Neutrophil (primary cell): ENCODE measurements around the gene LRP10.

ENCODE experiments used
- H3K27ac ChIP-seq: fragments of 200-600 bp; sonication (generic); 2 replicates; pipeline ENCODE4 v1.5.1; 2016; ENCODE audit warnings: mild to moderate bottlenecking, moderate library complexity
- H3K27me3 ChIP-seq: fragments of 200-600 bp; sonication (generic); 2 replicates; pipeline ENCODE4 v1.6.0; 2016; ENCODE audit warnings: mild to moderate bottlenecking
- H3K36me3 ChIP-seq: fragments of 200-600 bp; sonication (generic); 2 replicates; pipeline ENCODE4 v1.5.1; 2017
- H3K4me1 ChIP-seq, 2 experiments: fragments of 200-600 bp in 1 of 2; sonication (generic) in 1 of 2; 1 replicate in 1 of 2; 2 replicates in 1 of 2; pipeline versions ENCODE4 v1.5.1 to v1.6.1; 2013 to 2016; ENCODE audit warnings: low read depth in 1 of 2, low read length in 1 of 2, mild to moderate bottlenecking in 1 of 2, moderate library complexity in 1 of 2; ENCODE audit not compliant: control insufficient read depth in 1 of 2, insufficient read depth in 1 of 2
- H3K4me3 ChIP-seq, 2 experiments: fragments of 200-600 bp in 1 of 2; sonication (generic) in 1 of 2; 1 replicate in 1 of 2; 2 replicates in 1 of 2; pipeline ENCODE4 v1.5.1; 2013 to 2016; ENCODE audit warnings: low read depth in 1 of 2, low read length in 1 of 2, mild to moderate bottlenecking in 1 of 2, moderate library complexity in 1 of 2
- H3K9me3 ChIP-seq: fragments of 200-600 bp; sonication (generic); 2 replicates; pipeline ENCODE4 v1.5.1; 2016
- TF ChIP-seq, protein P1 (sequence below): fragments of 200-600 bp; sonication (generic); IDR thresholded peaks from 2 replicates; pipeline ENCODE4 v1.5.1; 2016; ENCODE audit warnings: antibody characterized with exemption

The LRP10 gene

GRCh38 chr14:22829661-22830442 is 41.7 kb upstream of the LRP10 start, which contains the start of gene MRPL52:
Gene MRPL52, plus strand, starts transcription at chr14:22829887. Its CDS starts 26 bp downstream, at chr14:22829913.
- Histone ChIP-seq H3K27ac (peak within 1 kb of the TSS; percentile 87), H3K9me3 (no peaks in the 10 kb centered on the region), H3K4me3 (peak within 1 kb of the TSS; percentile 75 to 81), H3K36me3 (peaks cover 18% of the 10 kb centered on the region), H3K4me1 (peaks cover 15 to 17% of the 10 kb centered on the region in 2 experiments), H3K27me3 (peaks cover under 1% of the 10 kb centered on the region)
- TF ChIP-seq, protein P1, sequence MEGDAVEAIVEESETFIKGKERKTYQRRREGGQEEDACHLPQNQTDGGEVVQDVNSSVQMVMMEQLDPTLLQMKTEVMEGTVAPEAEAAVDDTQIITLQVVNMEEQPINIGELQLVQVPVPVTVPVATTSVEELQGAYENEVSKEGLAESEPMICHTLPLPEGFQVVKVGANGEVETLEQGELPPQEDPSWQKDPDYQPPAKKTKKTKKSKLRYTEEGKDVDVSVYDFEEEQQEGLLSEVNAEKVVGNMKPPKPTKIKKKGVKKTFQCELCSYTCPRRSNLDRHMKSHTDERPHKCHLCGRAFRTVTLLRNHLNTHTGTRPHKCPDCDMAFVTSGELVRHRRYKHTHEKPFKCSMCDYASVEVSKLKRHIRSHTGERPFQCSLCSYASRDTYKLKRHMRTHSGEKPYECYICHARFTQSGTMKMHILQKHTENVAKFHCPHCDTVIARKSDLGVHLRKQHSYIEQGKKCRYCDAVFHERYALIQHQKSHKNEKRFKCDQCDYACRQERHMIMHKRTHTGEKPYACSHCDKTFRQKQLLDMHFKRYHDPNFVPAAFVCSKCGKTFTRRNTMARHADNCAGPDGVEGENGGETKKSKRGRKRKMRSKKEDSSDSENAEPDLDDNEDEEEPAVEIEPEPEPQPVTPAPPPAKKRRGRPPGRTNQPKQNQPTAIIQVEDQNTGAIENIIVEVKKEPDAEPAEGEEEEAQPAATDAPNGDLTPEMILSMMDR = peak; percentile 61

DNA sequence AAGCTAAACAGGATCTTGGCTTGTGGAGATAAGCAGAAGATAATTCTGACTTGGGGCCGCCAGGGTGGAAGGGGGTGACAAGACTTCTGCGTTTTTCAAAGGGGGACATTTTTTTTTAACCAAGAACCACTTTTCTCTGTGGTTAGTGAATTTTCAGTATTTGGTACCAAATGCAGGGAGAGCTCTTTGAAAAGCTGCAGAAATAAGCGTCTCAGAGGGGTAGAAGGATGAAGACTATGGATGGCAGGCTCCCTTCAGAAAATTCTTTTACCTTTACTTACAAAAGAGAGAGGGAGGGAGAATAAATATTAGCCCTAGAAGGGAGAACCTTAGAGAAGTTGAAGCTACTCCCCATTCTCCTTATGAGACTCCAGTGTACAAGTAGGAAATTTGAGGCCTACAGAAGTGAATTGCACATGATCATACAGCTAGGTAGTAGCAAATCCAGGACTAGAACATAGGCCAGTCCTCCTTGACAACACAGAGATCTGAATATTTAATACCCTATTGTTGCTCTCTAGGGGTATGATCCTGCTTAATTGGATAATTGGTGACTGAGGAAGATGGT is 41.0 kb upstream of the LRP10 start:
- H3K27ac ChIP-seq = peak overlapping the region; percentile 87
- no peaks in the 10 kb centered on the region for H3K9me3 ChIP-seq
- peaks cover 12 to 15% of the 10 kb centered on the region in 2 experiments for H3K4me1 ChIP-seq
- H3K36me3 ChIP-seq = peaks cover 18% of the 10 kb centered on the region
- H3K27me3 ChIP-seq = peaks cover 3% of the 10 kb centered on the region
- TF ChIP-seq, protein P1 = no peak
- peak overlapping the region; percentile 75 to 81 for H3K4me3 ChIP-seq

DNA sequence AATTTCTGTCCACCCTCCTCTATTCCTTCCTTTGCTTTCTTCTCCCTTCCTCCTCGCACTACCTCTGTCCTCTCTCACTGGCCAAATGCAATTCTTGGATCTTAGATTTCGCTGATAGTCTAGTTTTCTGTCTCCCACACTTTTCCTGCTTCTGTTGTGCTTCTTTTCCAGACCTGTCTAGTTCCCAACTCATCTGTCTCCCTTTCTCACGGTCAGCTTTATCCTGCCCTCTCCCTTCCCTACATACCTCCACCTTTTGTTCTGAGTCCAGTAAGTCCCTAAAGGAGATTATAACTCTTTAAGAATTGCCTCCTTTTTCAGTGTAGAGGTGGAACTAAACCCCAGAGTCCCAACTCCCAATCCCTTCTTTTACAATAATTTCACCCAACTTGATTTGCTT is 36.0 kb upstream of the LRP10 start:
- TF ChIP-seq, protein P1 = no peak
- no peak overlapping the region for H3K4me3 ChIP-seq
- H3K36me3 ChIP-seq = peaks cover 18% of the 10 kb centered on the region
- peaks cover 15 to 18% of the 10 kb centered on the region in 2 experiments for H3K4me1 ChIP-seq
- no peaks in the 10 kb centered on the region for H3K9me3 ChIP-seq
- H3K27me3 ChIP-seq = peaks cover 44% of the 10 kb centered on the region
- H3K27ac ChIP-seq = no peak overlapping the region

GRCh38 chr14:22836301-22837113 is 35.0 kb upstream of the LRP10 start, which contains the start of gene MMP14:
Gene MMP14, plus strand, starts transcription at chr14:22836585. Its CDS starts 233 bp downstream, at chr14:22836818.
- Histone ChIP-seq H3K27me3 (peaks cover 44% of the 10 kb centered on the region), H3K36me3 (peaks cover 18% of the 10 kb centered on the region), H3K4me1 (peaks cover 15% of the 10 kb centered on the region in 2 experiments), H3K9me3 (no peaks in the 10 kb centered on the region), H3K27ac (no peak within 1 kb of the TSS), H3K4me3 (peak within 1 kb of the TSS; percentile 52 to 56)
- TF ChIP-seq, protein P1 = no peak

GRCh38 chr14:22837114-22837749 is 34.3 kb upstream of the LRP10 start:
- H3K4me1 ChIP-seq = peaks cover 15% of the 10 kb centered on the region in 2 experiments
- H3K27me3 ChIP-seq = peaks cover 44% of the 10 kb centered on the region
- no peak overlapping the region for H3K27ac ChIP-seq
- peaks cover 18% of the 10 kb centered on the region for H3K36me3 ChIP-seq
- H3K4me3 ChIP-seq = peak overlapping the region; percentile 52 to 56
- TF ChIP-seq, protein P1 = no peak
- H3K9me3 ChIP-seq = no peaks in the 10 kb centered on the region
